GM12874 (cell line): ENCODE measurements around the gene PTP4A1.

Experiments
- TF ChIP-seq, protein P1 (sequence below): IDR thresholded peaks from 2 replicates; pipeline ENCODE4 v1.5.1; 2011; ENCODE audit warnings: low read depth, mild to moderate bottlenecking, control low read depth, low read length, moderate library complexity; ENCODE audit not compliant: insufficient read depth

The PTP4A1 gene

DNA sequence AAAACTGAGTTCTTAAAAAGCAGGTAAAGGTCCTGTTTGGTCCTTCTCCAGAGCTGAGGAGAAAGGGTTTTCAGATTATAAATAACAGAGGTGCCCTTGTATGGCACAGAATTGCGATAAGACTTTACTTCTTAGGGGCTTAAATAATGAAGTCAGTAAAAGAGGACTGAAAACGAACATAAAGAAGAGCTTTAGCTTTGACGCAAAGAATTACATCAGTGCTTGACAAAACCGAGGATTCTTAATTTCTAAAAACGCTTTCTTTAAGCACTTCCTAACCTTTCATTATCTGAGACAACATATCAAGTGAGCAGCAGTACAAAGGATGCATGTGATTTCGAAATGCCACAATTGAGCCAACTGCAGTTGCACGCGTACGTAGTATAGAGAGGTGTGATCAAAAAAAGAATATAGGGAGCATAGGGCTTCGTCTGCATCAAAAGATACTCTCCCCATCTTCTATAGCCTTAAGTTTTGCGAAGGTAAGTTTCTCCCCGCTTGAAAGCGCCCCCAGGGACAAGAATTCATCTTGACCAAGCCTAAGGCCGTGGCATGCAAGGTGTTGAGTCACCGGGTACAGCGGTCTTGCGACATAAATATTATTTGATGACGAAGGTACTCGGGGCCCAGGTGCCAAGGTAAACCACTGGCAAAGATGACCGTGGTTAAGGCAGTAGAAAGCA lies 778 bp upstream of the PTP4A1 start:
- TF ChIP-seq, protein P1, sequence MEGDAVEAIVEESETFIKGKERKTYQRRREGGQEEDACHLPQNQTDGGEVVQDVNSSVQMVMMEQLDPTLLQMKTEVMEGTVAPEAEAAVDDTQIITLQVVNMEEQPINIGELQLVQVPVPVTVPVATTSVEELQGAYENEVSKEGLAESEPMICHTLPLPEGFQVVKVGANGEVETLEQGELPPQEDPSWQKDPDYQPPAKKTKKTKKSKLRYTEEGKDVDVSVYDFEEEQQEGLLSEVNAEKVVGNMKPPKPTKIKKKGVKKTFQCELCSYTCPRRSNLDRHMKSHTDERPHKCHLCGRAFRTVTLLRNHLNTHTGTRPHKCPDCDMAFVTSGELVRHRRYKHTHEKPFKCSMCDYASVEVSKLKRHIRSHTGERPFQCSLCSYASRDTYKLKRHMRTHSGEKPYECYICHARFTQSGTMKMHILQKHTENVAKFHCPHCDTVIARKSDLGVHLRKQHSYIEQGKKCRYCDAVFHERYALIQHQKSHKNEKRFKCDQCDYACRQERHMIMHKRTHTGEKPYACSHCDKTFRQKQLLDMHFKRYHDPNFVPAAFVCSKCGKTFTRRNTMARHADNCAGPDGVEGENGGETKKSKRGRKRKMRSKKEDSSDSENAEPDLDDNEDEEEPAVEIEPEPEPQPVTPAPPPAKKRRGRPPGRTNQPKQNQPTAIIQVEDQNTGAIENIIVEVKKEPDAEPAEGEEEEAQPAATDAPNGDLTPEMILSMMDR: no peak

DNA sequence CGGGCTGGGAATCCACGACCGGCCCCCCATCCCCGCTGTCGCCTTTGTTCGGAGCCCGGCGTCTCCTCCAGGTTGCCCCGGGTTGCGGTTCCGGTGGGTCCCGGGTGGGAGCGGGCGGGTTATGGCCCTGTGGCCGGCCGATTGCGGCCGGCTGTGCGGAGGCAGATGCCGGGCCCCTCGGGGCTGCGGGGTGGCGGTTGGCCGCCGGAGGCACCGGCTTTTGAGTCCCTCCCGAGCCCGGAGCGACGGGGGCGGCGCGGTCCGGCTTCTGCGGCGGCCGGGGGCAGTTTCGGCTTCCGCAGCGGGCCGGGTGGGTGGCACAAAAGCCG lies 431 bp downstream of the PTP4A1 start:
- TF ChIP-seq, protein P1: no peak

DNA sequence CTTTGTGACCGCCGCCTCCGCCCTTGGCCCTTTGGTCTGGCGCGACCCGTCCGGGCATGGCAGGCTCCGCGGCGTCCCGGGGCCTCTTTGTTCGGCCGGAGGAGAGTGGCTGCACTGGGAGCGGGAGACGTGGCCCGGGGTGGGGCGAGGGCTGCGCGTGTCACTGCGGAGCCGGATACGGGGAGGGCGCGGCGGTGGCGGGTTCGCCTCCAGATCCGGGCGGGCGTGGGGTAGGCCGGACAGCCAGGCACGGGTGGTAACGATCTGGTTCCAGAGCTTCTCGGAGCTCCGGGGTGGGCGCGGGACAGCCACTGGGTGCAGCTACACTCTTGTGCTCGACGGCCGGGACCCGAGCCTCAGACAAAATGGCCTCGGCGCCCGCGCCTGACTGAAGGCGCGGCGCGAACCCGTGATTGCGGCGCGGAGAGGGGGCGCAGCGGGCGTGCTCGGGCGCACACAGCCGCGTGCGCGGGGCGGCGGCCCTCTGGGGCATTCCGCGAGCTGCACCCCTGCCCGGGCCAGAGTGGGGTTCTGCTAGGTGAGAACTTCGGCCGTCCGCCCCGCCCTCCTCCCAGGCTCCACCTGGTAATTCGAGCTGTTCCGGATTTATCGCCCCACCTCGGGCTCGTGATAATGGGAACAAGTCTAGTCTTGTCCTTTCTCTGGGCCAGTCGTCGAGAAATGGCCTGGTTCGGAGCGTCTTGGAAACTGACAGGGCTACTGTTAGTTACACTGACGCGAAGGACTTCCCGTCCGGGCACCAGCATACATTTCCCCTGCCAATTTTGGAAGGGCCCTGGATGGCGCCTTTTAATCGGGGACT lies 1.0 kb downstream of the PTP4A1 start:
- TF ChIP-seq, protein P1: no peak

DNA sequence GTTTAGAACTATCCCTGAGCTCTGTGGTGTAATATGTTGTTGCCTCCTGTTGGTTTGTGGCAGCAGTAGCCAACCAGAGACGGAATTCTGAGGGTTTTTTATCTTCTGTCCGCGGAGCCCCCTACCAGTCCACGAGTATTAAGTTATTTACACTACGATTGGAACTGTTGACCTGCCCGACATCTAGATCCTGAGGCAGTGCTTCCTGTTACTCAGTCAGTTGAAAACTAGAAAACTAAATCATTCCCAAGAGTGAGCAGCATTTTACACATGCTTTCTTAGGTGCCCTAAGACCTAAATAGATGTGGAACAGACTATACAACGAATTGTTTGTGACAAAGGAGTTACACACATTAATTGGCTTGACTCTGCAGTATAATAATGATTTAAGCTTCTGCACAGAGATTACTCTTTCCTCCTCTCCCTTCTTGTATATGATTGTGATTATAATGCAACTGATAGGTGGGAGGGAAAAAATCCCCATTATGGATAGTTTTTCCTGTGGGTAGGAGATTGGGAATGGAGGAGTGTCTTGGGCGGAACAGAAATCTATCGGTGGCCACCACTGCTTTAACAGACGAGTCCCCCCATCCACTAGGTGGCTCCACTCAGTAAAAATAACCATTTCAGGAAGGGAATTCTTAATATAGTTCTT lies 1.7 kb downstream of the PTP4A1 start:
- TF ChIP-seq, protein P1: peak; percentile 57

DNA sequence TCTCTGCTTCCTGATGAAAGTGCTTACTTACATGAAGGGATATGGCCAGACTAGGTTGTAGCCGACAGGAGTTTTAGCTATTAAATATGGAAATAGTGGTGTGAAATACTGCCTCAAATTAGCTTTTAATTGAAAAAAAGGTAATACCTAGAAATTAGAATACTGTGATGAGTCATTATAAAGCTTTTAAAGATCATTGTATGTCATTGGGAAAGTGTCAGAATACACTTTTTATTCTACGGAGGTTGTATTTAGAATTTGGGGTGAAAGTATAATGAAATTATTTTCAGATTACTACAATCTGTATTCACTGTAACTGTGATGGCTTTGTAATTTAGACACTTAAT lies 2.2 kb downstream of the PTP4A1 start:
- TF ChIP-seq, protein P1: no peak

DNA sequence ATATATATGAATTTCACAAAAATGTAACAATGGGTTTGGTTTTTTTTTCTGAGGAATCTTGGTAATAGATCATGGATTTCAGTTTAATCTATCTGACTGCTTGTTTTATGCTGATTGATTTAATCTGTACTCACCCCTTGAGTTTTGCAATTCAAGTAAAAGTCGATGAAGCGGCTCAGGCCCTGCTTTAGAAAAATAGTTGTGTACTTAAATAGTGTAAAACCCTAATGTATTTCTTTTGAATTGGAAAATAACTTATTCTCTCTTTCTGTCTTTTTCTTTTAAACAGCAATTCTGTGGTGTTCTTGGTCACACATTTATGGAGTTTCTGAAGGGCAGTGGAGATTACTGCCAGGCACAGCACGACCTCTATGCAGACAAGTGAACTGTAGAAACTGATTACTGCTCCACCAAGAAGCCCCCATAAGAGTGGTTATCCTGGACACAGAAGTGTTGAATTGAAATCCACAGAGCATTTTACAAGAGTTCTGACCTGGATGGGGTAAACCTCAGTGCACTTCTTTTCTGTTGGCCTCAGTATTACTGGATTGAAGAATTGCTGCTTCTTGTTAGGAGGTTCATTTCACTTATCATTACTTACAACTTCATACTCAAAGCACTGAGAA lies 4.0 kb downstream of the PTP4A1 start:
- TF ChIP-seq, protein P1: no peak
